Activated CD8-positive, alpha-beta memory T cell treated with anti-CD3 and anti-CD28 coated beads for 4 hours (primary cell): ENCODE results near the gene ARHGAP26.
"Not testable (repeated sequence)": the region's sequence is repeated elsewhere in the genome, so short reads cannot be mapped to it uniquely, and the experiment has no call there.

ENCODE experiments used
- DNase-seq, 2 donors: peaks; one replicate each; pipeline ENCODE4 v3.0.0-alpha.2; 2020; ENCODE audit warnings: low read depth in 2 of 2

ARHGAP26 gene

GRCh38 chr5:142904416-142904815 lies 134.2 kb downstream of the ARHGAP26 start:
- DNase-seq, result no peak

GRCh38 chr5:142905348-142905747 lies 135.2 kb downstream of the ARHGAP26 start:
- no peak for DNase-seq

GRCh38 chr5:142906863-142907671 lies 136.9 kb downstream of the ARHGAP26 start:
- no peak for DNase-seq

GRCh38 chr5:142908659-142909058 lies 138.5 kb downstream of the ARHGAP26 start:
- DNase-seq, result no peak

- DNase-seq, result no peak
Measured at GRCh38 chr5:142910128-142910527, 140.0 kb downstream of the ARHGAP26 start.

GRCh38 chr5:142911170-142911569 lies 141.0 kb downstream of the ARHGAP26 start:
- DNase-seq, result no peak

- no peak for DNase-seq
Measured at GRCh38 chr5:142911775-142912174, 141.6 kb downstream of the ARHGAP26 start.

- no peak for DNase-seq
Measured at GRCh38 chr5:142913728-142914338, 143.7 kb downstream of the ARHGAP26 start.

- DNase-seq, result no peak
Measured at GRCh38 chr5:142915038-142915437, 144.9 kb downstream of the ARHGAP26 start.

- DNase-seq, result no peak
Measured at GRCh38 chr5:142915813-142916424, 145.7 kb downstream of the ARHGAP26 start.

- DNase-seq, result no peak
Measured at GRCh38 chr5:142918959-142919635, 148.9 kb downstream of the ARHGAP26 start.

- DNase-seq, result no peak
Measured at GRCh38 chr5:142920849-142921612, 150.9 kb downstream of the ARHGAP26 start.

GRCh38 chr5:142922223-142922952 lies 152.2 kb downstream of the ARHGAP26 start:
- DNase-seq, result no peak

GRCh38 chr5:142924135-142924883 lies 154.1 kb downstream of the ARHGAP26 start:
- no peak for DNase-seq

- DNase-seq, result no peak
Measured at GRCh38 chr5:142925795-142926194, 155.6 kb downstream of the ARHGAP26 start.

GRCh38 chr5:142926549-142926948 lies 156.4 kb downstream of the ARHGAP26 start:
- DNase-seq, result no peak

GRCh38 chr5:142928999-142929398 lies 158.8 kb downstream of the ARHGAP26 start:
- not testable (repeated sequence) for DNase-seq

- peak; percentile 12 to 19 for DNase-seq
Measured at GRCh38 chr5:142929587-142929986, 159.4 kb downstream of the ARHGAP26 start.

- DNase-seq, result no peak
Measured at GRCh38 chr5:142930395-142931110, 160.4 kb downstream of the ARHGAP26 start.
